ENCODE data around the gene TGFB3.

- no peak for TF ChIP-seq EZH2 (IDR thresholded peaks at IDR 0.05)
- TF ChIP-seq POLR2AphosphoS5 (IDR thresholded peaks at IDR 0.05; ENCODE audit: borderline replicate concordance, low read depth, low read length): no peak
Observed at GRCh38 chr14:76007379-76007778, 25.6 kb upstream of the TGFB3 start.
